AG10803 (cell line): ENCODE data around the gene STIM2.

Experiments
- DNase-seq: peaks from one replicate; pipeline ENCODE4 v3.0.0; 2010; ENCODE audit warnings: low read depth
- H3K4me3 ChIP-seq: 2 replicates; pipeline ENCODE4 v1.5.1; 2011; ENCODE audit warnings: mild to moderate bottlenecking, low read length, control low read depth
- CTCF ChIP-seq: conservative IDR thresholded peaks from 2 replicates; pipeline ENCODE4 v1.5.1; 2011; ENCODE audit warnings: mild to moderate bottlenecking, low read length, control low read depth, inconsistent platforms

The STIM2 gene

DNA sequence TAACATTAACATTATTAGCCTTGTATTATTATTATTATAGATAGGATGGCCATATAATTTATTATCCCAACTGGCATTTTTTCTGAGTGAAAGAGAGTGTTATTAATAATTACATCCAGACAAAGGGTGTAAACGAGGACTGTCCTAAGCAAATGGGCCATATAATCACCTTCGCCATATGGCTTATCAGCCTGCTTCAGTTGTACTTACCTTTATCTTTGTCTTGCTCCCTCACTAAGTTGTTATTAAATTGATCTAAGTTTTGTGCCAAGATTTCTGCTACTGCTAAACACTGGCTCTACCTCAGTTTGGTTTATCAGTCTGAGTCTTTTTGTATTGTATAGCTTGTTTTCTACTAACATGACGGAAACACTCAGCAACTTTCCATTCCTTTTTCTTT, 76.9 kb downstream of the STIM2 start:
- no peak overlapping the region for H3K4me3 ChIP-seq
- no peak for DNase-seq
- TF ChIP-seq CTCF = no peak

- no peak overlapping the region for H3K4me3 ChIP-seq
- no peak for DNase-seq
- no peak for TF ChIP-seq CTCF
Observed at GRCh38 chr4:26938516-26938915, 77.9 kb downstream of the STIM2 start.

- H3K4me3 ChIP-seq = no peak overlapping the region
- no peak for TF ChIP-seq CTCF
- no peak for DNase-seq
Observed at GRCh38 chr4:26941951-26942350, 81.3 kb downstream of the STIM2 start.

GRCh38 chr4:26942871-26943270, 82.2 kb downstream of the STIM2 start:
- no peak for TF ChIP-seq CTCF
- DNase-seq = no peak
- no peak overlapping the region for H3K4me3 ChIP-seq

DNA sequence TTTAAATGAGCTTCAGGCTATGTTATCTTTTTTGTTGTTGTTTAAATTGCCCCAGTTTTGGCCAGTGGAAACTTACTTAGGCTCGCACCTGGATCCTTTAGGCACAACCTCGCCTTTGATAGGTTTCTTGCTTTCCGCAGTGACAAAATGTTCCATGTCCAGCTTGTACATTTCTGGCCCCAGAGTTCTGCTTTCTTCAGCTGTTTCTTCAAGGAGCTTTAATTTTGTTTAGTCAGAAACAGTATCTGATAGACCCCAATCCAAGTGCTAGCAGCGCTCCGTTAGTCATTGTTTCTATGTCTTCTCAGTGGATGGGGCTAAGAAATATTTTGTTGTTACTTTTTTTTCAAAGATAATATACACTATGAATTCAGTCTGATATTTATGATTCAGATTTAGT, 82.8 kb downstream of the STIM2 start:
- no peak for TF ChIP-seq CTCF
- H3K4me3 ChIP-seq = no peak overlapping the region
- DNase-seq = no peak

DNA sequence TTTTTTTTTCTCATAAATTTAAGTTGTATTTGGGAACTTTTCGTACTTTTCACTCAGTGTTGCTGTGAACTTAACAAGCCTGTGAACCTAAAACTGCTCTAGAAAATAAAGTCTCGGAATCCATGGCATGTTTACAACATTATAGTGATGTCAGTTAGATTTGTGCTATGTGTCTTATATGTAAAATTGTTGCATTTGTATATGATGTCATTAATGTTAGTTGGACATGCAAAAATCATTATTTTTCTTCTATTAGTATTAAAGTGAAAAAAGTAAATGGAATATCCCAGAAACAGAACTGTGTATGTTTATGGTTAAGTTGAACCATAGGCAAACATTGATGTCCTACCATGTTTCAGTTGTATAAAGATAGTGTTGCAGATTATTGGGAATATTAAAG, 85.2 kb downstream of the STIM2 start:
- no peak for TF ChIP-seq CTCF
- DNase-seq = no peak

GRCh38 chr4:26947318-26947717, 86.7 kb downstream of the STIM2 start:
- TF ChIP-seq CTCF = no peak
- DNase-seq = no peak
- H3K4me3 ChIP-seq = no peak overlapping the region

More for the DNA sequence above, 85.2 kb downstream of the STIM2 start:
- no peak overlapping the region for H3K4me3 ChIP-seq
